Limb (tissue), 2 donors: ENCODE measurements around the gene ZNF786.
"Not testable (repeated sequence)": the region's sequence is repeated elsewhere in the genome, so short reads cannot be mapped to it uniquely, and the experiment has no call there.

ENCODE experiments used
- DNase-seq, 2 donors: peaks; one replicate each; pipeline ENCODE4 v3.0.0-alpha.2; 2016; ENCODE audit errors: extremely low spot score in 2 of 2

ZNF786 gene

DNA sequence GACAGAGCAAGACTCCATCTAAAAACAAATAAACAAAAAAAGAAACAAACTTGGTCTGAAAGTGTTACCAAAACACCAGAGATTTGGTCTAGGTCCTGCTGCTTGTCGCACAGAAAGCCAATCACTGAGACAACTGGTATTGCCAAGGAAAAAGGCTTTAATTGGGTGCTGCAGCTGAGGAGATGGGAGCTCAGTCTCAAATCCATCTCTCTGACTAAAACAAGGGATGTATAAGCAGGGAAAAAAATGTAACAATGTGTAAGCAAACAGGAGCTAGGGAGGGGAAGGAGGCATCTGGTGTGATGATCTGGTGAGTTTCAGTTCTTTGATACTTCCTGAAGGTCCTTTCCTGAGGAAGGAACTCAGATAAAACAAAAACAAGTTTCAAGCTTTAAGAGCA, 53.8 kb downstream of the ZNF786 start:
- no peak for DNase-seq

GRCh38 chr7:149031353-149031910, 59.1 kb downstream of the ZNF786 start:
- DNase-seq: no peak

GRCh38 chr7:149030439-149030838, 60.1 kb downstream of the ZNF786 start:
- DNase-seq: not testable (repeated sequence)

GRCh38 chr7:149028346-149029109, 62.0 kb downstream of the ZNF786 start, which contains the start of gene PDIA4:
Gene PDIA4 (minus strand): TSS chr7:149028505. CDS start chr7:149028408, 97 bp downstream.
- peak; percentile 99 to 100 for DNase-seq

- peak in 1 of 2 donors; percentile 15 for DNase-seq
Observed at GRCh38 chr7:149027611-149028345, 62.7 kb downstream of the ZNF786 start.

DNA sequence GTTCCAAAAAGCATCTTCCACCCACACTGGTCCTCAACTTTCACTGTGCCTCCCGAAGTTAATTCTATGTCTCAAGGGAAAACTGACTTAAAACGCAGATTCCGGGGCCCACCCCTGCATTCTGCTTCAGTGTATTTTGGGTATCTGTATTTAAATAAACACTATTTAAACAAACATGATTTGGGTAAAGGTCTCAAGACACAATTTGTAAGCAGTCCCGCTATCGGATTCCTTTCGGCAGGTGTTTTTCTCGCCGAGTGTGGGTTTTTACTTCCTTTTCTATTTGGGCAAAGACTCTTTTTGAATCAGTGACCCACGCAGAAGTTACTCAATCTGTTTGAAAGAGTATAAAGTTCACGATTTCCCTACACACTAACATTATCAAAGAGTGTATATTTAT, 63.5 kb downstream of the ZNF786 start:
- DNase-seq: no peak

- no peak for DNase-seq
Observed at GRCh38 chr7:149023662-149024061, 66.9 kb downstream of the ZNF786 start.

- no peak for DNase-seq
Observed at GRCh38 chr7:149022756-149023360, 67.7 kb downstream of the ZNF786 start.

DNA sequence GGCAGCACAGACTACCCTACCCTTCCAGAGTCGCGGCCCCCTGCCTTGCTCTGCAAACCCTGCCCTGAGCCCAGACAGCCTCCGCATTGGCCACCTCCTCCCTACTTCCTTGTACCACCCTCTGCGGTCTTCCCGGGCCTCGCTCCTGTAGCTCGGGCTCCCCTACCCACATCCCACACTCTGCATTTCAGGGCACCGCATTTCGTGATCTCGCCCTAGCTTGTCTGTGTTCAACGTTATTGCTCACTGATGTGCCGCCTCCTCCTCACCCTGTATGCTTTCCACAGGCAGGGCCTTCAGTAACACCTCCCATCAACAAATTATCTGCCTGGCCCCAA, 68.8 kb downstream of the ZNF786 start:
- DNase-seq: no peak

- DNase-seq: no peak
Observed at GRCh38 chr7:149020483-149020882, 70.0 kb downstream of the ZNF786 start.
